ENCODE data around the gene MELK.
A peak's percentile ranks its signal among the peaks of the same experiment; 100 is the strongest.
"Not testable (repeated sequence)": the region's sequence is repeated elsewhere in the genome, so short reads cannot be mapped to it uniquely, and the experiment has no call there.

The MELK gene

DNA sequence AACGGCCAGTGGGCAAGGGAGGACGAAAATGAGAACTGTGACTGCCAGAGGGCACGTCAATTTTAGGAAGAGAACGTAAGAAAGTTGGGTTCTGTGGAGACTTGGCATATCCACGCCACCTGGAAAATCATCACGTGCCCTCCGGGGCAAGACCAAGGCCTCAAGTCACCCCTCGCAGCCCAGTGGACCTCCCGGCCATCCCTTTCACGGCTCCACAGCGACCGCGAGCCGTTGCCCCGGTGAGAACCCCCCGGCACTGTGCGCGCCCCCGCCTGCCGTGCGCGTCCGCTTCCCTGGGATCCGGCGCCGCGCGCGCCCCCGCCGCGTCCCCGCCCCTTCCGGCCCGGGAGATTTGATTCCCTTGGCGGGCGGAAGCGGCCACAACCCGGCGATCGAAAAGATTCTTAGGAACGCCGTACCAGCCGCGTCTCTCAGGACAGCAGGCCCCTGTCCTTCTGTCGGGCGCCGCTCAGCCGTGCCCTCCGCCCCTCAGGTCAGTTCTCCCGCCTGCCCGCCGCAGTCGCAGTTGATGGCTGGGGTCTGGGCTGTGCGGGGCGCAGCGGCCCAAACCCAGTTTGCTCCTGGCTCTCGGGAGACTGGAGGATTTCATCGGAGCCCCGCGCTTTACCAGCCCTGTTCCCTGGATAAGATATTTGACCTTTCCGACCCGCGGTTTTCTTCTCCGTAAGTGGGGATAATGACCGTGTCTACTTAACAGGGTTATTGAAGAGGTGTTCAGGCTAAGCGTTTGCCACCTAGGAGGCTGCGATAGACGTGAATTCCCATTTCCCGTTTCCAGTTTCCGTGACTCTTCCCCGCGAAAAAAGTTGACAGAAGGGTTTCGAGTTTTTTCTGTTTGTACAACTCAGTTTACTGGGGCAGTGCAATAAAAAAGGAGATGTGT lies at the start of gene MELK:
MELK (plus strand) TSS at position 381 of the 904 bp plus-strand sequence. CDS start 8,787 bp downstream, outside the sequence.
- DNase-seq (ENCODE audit: low read depth), result peak; percentile 89
- TF ChIP-seq, protein P1, sequence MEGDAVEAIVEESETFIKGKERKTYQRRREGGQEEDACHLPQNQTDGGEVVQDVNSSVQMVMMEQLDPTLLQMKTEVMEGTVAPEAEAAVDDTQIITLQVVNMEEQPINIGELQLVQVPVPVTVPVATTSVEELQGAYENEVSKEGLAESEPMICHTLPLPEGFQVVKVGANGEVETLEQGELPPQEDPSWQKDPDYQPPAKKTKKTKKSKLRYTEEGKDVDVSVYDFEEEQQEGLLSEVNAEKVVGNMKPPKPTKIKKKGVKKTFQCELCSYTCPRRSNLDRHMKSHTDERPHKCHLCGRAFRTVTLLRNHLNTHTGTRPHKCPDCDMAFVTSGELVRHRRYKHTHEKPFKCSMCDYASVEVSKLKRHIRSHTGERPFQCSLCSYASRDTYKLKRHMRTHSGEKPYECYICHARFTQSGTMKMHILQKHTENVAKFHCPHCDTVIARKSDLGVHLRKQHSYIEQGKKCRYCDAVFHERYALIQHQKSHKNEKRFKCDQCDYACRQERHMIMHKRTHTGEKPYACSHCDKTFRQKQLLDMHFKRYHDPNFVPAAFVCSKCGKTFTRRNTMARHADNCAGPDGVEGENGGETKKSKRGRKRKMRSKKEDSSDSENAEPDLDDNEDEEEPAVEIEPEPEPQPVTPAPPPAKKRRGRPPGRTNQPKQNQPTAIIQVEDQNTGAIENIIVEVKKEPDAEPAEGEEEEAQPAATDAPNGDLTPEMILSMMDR (IDR thresholded peaks at IDR 0.05; ENCODE audit: insufficient read depth, low read depth, low read length, missing control alignments), result no peak
- H3K4me3 ChIP-seq (ENCODE audit: low read depth, low read length), result peak within 1 kb of the TSS; percentile 91

DNA sequence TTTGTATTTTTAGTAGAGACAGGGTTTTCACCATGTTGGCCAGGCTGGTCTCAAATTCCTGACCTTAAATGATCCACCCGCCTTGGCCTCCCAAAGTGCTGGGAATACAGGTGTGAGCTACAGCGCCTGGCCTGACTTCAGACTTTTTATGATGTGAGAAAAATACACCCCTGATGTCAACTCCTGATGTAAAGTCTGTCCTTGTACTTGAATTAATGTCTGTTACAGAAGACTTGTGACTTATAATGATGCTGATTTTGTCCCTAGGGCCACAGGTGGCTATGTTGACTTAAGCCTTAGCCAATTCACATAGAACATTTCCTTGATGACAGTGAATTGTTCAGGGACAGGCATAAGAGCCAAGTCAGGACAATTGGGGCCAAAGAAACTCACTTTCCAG lies 42.5 kb upstream of the MELK start:
- no peak overlapping the region for H3K4me3 ChIP-seq (ENCODE audit: low read depth, low read length)
- TF ChIP-seq, protein P1 (IDR thresholded peaks at IDR 0.05; ENCODE audit: insufficient read depth, low read depth, low read length, missing control alignments), result no peak
- DNase-seq (ENCODE audit: low read depth), result no peak

DNA sequence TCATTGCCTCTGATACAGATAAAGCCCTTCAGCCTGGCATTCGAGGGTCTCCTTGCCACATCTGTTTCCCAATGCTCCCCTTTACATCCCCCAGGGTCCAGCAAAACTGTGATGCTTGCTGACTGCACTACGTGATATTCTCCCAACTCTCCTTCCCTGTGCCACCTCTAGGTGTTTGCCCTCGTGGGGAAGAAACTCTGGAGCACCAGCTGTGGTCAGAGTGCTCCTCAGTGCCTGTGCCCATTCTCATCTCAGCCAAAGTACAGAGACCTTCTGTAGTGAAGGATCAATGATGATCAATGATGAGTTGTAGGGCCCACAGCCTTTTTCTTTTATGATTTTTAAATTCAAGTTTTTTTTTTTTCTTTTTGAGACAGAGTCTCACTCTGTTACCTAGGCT lies 40.3 kb upstream of the MELK start:
- no peak for DNase-seq (ENCODE audit: low read depth)
- no peak overlapping the region for H3K4me3 ChIP-seq (ENCODE audit: low read depth, low read length)
- TF ChIP-seq, protein P1 (IDR thresholded peaks at IDR 0.05; ENCODE audit: insufficient read depth, low read depth, low read length, missing control alignments), result no peak

DNA sequence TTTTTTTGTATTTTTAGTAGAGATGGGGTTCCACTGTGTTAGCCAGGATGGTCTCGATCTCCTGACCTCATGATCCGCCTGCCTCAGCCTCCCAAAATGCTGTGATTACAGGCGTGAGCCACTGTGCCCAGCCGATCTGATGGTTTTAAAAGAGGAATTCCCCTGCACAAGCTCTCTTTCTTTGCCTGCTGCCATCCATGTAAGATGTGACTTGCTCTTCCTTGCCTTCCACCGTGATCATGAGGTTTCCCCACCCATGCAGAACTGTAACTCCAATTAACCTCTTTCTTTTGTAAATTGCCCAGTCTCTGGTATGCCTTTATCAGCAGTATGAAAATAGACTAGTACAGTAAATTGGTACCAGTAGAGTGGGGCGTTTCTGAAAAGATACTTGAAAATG lies 39.0 kb upstream of the MELK start:
- not testable (repeated sequence) for H3K4me3 ChIP-seq (ENCODE audit: low read depth, low read length); DNase-seq (ENCODE audit: low read depth)

DNA sequence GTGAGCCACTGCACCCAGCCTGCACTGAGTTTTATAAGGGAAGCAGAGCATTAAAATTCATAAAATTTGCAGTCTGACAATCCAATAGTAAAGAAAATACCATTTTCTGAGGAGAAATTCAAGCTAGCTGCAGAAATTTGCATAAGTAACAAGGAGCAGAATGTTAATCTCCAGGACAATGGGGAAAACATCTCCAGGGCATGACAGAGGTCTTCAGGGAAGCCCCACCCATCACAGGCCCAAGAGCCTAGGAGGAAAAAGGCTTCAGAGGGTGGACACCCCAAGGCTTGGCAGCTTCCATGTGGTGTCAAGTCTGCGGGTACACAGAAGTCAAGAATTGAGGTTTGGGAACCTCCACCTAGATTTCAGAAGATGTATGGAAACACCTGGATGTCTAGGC lies 37.6 kb upstream of the MELK start:
- DNase-seq (ENCODE audit: low read depth), result no peak
- H3K4me3 ChIP-seq (ENCODE audit: low read depth, low read length), result no peak overlapping the region
- TF ChIP-seq, protein P1 (IDR thresholded peaks at IDR 0.05; ENCODE audit: insufficient read depth, low read depth, low read length, missing control alignments), result no peak

DNA sequence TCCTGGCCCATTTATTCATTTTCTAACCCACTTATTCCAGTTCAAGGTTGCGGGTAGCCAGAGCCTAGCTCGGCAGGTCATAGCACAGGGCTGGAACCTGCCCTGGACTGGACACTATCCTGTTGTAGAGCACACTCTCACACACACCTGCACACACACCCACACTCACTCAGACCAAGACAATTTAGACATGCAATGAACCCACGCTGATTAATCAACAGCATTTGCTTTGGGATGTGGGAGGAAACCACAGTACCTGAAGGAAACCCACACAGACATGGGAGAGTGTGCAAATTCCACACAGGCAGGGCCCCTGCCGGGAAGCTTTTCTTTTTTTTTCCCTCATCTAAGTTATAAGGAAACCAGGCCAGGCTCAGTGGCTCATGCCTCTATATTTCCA lies 34.8 kb upstream of the MELK start:
- no peak for DNase-seq (ENCODE audit: low read depth)
- H3K4me3 ChIP-seq (ENCODE audit: low read depth, low read length), result no peak overlapping the region
- TF ChIP-seq, protein P1 (IDR thresholded peaks at IDR 0.05; ENCODE audit: insufficient read depth, low read depth, low read length, missing control alignments), result no peak

DNA sequence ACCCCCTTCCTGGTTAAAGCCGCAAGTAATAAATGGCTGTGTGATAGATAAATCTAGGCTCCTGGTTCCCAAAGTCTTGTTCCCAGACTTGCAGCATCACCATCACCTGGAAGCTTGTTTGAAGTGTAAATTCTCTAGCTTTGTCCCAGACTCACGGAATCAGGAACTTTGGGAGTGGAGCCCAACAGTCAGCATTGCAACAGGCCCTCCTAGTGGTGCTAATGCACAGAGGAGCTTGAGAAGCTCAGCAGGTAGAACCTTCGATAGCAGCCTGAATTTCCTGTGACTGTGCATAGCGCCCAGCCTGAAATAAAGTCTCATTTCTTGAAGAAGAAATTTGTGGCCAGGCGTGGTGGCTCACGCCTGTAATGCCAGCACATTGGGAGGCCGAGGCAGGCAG lies 30.3 kb upstream of the MELK start:
- TF ChIP-seq, protein P1 (IDR thresholded peaks at IDR 0.05; ENCODE audit: insufficient read depth, low read depth, low read length, missing control alignments), result no peak
- H3K4me3 ChIP-seq (ENCODE audit: low read depth, low read length), result no peak overlapping the region
- no peak for DNase-seq (ENCODE audit: low read depth)

Measured in GM12865 (cell line).